ENCODE data around the gene CPLX1.
A peak's percentile ranks its signal among the peaks of the same experiment; 100 is the strongest.

Gene CPLX1

DNA sequence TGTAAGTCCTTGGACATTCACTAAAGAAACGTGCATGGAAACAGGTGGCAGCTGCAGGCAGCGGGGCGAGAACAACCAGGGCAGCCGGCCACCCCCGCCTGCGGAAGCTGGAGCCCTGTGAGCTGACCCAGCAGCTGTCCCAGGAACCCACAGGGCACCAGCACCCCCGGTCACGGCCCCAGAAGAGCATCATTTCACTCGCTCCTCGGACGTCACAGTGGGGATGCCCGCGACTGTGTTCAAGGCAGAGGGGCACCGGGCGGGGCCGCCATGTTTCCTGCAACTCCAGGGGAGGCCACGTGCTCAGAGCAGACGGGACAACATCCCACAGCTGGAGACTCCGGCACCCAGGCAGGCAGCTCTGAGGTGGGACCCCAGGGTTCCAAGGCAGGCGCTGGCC is 45.0 kb upstream of the CPLX1 start:
- no peaks in the 10 kb centered on the region for H3K27me3 ChIP-seq (replicated peaks)

DNA sequence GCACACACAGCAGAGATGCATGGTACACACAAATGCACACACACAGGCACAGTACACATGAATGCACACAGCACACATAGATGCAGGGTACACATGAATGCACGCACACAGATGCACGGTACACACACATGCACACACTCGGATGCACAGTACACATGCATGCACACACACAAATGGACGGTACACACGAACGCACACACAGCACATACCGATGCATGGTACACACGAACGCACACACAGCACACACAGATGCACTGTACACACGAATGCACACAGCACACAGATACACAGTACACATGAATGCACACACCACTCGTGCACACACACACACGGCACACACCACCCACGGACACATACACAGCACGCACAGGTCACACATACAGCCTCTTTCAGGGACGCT is 43.8 kb upstream of the CPLX1 start:
- peaks cover 52% of the 10 kb centered on the region for H3K36me3 ChIP-seq (replicated peaks)
- DNase-seq, result no peak
- H3K27ac ChIP-seq, result no peak overlapping the region
- in situ Hi-C loops (cut with HindIII; ENCODE audit: low pct_ligation_motif_present, low sequenced_read_pairs), result no loop called here
- TF ChIP-seq, protein P1, sequence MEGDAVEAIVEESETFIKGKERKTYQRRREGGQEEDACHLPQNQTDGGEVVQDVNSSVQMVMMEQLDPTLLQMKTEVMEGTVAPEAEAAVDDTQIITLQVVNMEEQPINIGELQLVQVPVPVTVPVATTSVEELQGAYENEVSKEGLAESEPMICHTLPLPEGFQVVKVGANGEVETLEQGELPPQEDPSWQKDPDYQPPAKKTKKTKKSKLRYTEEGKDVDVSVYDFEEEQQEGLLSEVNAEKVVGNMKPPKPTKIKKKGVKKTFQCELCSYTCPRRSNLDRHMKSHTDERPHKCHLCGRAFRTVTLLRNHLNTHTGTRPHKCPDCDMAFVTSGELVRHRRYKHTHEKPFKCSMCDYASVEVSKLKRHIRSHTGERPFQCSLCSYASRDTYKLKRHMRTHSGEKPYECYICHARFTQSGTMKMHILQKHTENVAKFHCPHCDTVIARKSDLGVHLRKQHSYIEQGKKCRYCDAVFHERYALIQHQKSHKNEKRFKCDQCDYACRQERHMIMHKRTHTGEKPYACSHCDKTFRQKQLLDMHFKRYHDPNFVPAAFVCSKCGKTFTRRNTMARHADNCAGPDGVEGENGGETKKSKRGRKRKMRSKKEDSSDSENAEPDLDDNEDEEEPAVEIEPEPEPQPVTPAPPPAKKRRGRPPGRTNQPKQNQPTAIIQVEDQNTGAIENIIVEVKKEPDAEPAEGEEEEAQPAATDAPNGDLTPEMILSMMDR (IDR thresholded peaks at IDR 0.05; ENCODE audit: low read depth, low read length, missing control alignments), result no peak
- no peak overlapping the region for H3K4me3 ChIP-seq (ENCODE audit: low read depth, low read length)
- no peaks in the 10 kb centered on the region for H3K27me3 ChIP-seq (replicated peaks)

More for the DNA sequence above, 45.0 kb upstream of the CPLX1 start:
- peaks cover 58% of the 10 kb centered on the region for H3K36me3 ChIP-seq (replicated peaks)
- DNase-seq, result no peak
- H3K27ac ChIP-seq, result no peak overlapping the region
- in situ Hi-C loops (cut with HindIII; ENCODE audit: low pct_ligation_motif_present, low sequenced_read_pairs), result no loop called here
- TF ChIP-seq, protein P1 (IDR thresholded peaks at IDR 0.05; ENCODE audit: low read depth, low read length, missing control alignments), result no peak
- no peak overlapping the region for H3K4me3 ChIP-seq (ENCODE audit: low read depth, low read length)

DNA sequence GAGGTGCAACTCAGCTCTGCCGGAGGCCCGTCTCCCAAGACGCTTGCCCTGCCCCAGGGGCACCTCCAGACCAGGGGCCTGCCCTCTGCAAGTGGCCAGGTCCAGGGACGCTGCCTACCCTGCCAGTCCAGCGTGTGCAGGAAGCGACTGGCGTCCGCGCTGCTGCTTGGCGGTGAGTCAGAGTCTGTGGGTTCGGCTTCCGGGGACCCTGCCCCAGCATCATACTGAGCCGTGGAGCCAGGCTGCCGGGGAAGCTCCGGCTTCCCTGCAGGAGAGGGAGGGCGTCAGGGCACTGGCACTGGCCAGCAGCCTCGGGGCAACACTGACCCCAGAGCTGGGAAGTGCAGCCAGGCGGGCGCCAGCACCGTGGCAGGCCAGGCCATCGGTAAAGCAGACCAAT is 42.5 kb upstream of the CPLX1 start:
- in situ Hi-C loops (cut with HindIII; ENCODE audit: low pct_ligation_motif_present, low sequenced_read_pairs), result no loop called here
- DNase-seq, result no peak
- peaks cover 55% of the 10 kb centered on the region for H3K36me3 ChIP-seq (replicated peaks)
- no peaks in the 10 kb centered on the region for H3K27me3 ChIP-seq (replicated peaks)
- no peak overlapping the region for H3K4me3 ChIP-seq (ENCODE audit: low read depth, low read length)
- no peak overlapping the region for H3K27ac ChIP-seq
- TF ChIP-seq, protein P1 (IDR thresholded peaks at IDR 0.05; ENCODE audit: low read depth, low read length, missing control alignments), result no peak

DNA sequence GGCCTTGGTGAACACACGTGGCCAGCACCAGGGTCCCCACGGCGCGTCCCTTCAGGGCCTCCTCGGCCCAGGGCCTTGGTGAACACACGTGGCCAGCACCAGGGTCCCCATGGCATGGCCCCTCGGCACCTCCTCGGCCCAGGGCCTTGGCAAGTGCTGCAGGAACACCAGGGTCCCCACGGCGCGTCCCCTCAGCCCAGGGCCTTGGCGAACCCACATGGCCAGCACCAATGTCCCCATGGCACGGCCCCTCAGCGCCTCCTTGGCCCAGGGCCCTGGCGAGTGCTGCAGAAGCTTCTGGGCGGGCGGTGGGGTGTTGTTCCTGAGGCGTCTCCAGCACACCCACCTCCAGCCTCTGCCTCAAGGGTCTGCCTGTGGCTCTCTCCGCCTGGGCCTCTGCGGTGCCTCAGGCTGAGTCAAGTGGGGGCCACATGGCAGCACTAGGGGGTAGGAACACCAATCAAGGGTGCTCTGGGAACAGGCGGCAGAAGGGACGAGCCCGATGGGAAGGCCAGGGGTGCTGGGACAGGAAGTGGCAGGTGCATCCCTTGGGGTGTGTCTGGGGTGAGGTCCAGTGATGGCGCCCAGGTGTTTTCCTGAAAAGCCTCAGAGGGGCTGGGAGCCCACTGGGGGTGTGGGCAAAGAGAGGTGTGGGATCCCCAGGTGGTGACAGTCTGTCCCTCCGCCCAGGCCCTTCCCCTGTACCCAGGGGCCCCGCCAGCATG is 41.8 kb upstream of the CPLX1 start:
- Histone ChIP-seq H3K4me3 (ENCODE audit: low read depth, low read length) (no peak overlapping the region), H3K36me3 (replicated peaks) (peaks cover 62% of the 10 kb centered on the region), H3K27me3 (replicated peaks) (no peaks in the 10 kb centered on the region), H3K27ac (no peak overlapping the region)
- in situ Hi-C loops (cut with HindIII; ENCODE audit: low pct_ligation_motif_present, low sequenced_read_pairs), result no loop called here
- DNase-seq, result no peak
- TF ChIP-seq, protein P1 (IDR thresholded peaks at IDR 0.05; ENCODE audit: low read depth, low read length, missing control alignments), result no peak

DNA sequence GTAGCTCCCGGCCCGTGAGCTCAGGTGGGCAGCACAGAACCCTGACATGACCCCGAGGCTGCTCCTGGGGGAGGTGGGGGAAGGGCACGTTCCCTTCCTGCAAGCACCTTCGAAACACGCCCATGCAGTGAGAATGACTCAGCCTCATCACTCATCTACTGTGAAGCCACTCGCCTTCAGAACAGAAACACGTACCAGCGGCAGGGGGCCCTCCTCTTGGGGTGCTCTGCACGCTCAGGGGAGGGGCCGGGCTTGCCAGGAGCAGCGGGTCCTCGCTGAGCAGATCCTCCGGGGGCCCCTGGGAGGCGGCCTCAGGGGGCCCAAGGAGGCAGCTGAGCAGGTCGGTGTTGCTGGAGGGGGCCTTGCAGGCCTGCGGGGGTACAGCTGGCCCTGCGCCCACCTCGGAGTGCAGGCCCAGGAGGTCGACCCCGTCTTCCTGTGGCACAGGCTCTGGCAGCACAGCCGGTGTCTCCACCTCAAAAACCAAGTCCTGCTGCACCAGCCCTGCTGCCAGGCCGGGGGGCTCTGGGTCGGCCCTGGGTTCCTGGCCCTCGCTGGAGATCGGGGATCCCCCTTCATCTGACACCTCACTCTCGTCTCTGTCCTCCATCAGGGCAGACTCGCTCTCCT is 40.9 kb upstream of the CPLX1 start:
- DNase-seq, result peak; percentile 8
- H3K27ac ChIP-seq, result no peak overlapping the region
- TF ChIP-seq, protein P1 (IDR thresholded peaks at IDR 0.05; ENCODE audit: low read depth, low read length, missing control alignments), result no peak
- no peaks in the 10 kb centered on the region for H3K27me3 ChIP-seq (replicated peaks)
- peaks cover 62% of the 10 kb centered on the region for H3K36me3 ChIP-seq (replicated peaks)
- in situ Hi-C loops (cut with HindIII; ENCODE audit: low pct_ligation_motif_present, low sequenced_read_pairs), result no loop called here
- H3K4me3 ChIP-seq (ENCODE audit: low read depth, low read length), result no peak overlapping the region

Measured in brain microvascular endothelial cell (primary cell).